ENCODE results near the gene FNDC10. TPM values are rescaled to one million over a fixed set of nuclear protein-coding genes. Genes with fewer than 3 reads are reported as not detected.
A peak's percentile ranks its signal among the peaks of the same experiment; 100 is the strongest.
"Not testable (repeated sequence)": the region's sequence is repeated elsewhere in the genome, so short reads cannot be mapped to it uniquely, and the experiment has no call there.

Gene FNDC10
- total RNA-seq: 8.0 and 9.2 TPM in 2 replicates

DNA sequence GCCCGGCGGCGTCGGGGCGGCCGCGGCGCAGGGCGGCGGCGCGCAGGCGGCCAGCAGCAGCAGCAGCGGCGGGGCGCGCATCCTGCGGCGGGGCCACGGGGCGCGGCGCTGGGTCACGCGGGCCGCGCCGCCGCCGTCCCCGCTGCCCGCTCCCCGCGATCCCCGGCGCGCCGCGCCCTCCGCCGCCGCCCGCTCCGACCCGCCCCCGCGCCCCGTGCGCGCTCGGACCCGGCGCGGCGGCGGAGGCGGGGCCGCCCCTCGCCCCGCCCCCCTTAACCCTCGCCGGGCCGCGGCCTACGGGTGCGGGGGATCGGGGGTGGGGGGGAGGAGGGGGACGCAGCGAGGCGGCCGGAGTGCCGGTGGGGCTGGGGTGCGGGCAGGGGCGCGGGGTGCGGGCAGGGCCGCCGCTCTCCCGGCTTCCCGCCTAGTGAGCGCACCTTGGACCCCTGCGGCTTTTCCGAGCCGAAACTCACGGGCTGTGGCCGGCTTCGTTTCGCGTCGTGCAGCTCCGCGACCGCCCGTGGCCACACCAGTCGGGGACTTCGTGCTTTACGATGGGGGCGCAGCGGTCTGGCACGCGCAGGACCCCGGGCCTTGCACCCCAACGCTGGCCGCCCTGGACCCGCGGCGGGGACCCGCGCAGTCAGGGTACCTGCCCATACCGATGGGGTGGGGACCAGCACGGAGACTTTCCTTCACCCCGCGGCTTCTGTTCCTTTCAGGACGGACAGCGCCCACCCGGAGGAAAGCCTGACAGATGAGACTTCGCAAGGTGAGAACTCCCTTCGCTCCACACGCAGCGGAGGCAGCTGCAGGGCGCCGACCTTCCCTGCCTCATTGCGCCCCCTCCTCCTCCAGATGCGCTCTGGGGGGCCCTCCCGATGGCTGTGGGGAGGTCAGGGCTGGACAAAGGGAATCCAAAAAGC lies at the start of gene FNDC10:
Gene FNDC10, minus strand, starts transcription at position 201 of the 926 bp plus-strand sequence. Its CDS starts 120 bp downstream, at position 81.
- DNase-seq (ENCODE audit: low read depth): no peak
- TF ChIP-seq, protein P1, sequence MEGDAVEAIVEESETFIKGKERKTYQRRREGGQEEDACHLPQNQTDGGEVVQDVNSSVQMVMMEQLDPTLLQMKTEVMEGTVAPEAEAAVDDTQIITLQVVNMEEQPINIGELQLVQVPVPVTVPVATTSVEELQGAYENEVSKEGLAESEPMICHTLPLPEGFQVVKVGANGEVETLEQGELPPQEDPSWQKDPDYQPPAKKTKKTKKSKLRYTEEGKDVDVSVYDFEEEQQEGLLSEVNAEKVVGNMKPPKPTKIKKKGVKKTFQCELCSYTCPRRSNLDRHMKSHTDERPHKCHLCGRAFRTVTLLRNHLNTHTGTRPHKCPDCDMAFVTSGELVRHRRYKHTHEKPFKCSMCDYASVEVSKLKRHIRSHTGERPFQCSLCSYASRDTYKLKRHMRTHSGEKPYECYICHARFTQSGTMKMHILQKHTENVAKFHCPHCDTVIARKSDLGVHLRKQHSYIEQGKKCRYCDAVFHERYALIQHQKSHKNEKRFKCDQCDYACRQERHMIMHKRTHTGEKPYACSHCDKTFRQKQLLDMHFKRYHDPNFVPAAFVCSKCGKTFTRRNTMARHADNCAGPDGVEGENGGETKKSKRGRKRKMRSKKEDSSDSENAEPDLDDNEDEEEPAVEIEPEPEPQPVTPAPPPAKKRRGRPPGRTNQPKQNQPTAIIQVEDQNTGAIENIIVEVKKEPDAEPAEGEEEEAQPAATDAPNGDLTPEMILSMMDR (IDR thresholded peaks at IDR 0.05; ENCODE audit: insufficient read depth, low read length, poor library complexity, severe bottlenecking): no peak
- H3K36me3 ChIP-seq (ENCODE audit: control insufficient read depth, insufficient read depth, low read length): no peaks in the 10 kb centered on the region
- peak within 1 kb of the TSS; percentile 35 for H3K4me3 ChIP-seq (ENCODE audit: low read depth, low read length)
- peaks cover 58% of the 10 kb centered on the region for H3K27me3 ChIP-seq (ENCODE audit: control insufficient read depth, insufficient read depth, low read length)

DNA sequence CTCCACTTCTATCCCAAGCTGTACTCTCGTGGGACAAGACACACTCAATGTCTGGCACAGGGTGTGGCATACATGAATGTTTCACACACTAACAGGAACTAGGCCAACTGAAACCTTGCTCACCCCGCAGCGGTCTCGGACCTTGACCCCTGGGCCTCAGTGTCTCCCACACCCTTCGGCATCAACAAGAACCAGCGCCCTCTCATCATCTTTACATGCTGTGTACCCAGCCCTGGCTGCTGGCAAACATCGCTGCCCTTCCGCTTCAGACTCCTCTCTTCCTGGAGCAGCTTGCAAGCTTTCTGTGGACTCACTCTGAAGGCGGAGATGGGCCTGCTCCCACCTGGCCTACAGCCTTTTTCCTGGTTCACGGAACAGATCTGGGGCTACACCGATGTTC lies 48.3 kb upstream of the FNDC10 start:
- not testable (repeated sequence) for DNase-seq (ENCODE audit: low read depth); H3K4me3 ChIP-seq (ENCODE audit: low read depth, low read length); H3K27me3 ChIP-seq (ENCODE audit: control insufficient read depth, insufficient read depth, low read length); H3K36me3 ChIP-seq (ENCODE audit: control insufficient read depth, insufficient read depth, low read length)

DNA sequence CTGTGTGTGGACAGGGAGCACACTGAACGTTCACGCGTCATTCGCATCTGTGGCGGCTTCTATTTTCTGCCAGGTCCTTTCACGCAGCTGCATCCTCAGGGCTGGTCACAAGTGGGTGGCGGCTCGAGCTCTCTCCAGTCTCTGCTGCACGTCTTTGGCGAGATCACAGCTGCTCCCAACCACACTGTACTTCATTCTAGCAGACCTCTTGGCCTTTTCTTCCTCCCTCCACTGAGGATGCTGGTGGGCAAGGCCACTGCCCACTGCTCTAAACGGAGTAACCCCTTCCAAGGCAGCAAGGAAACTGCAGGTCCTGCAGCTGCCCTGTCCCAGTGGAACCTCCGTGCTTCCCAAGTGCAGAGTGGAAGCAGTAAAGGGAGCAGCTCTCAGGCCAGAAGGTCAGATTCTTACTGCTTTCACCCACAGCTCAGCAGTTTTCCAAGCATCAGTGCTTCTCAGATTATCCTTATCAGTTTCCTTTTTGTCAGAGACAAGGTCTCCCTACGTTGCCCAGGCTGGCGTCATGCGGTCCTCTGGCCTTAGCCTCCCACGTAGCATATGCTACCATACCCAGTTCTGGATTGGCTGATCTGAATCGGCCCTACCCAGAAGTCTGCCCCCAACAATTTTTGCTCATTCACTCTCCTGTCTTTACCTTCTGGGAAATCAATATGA lies 47.8 kb upstream of the FNDC10 start:
- DNase-seq (ENCODE audit: low read depth); H3K27me3 ChIP-seq (ENCODE audit: control insufficient read depth, insufficient read depth, low read length); H3K36me3 ChIP-seq (ENCODE audit: control insufficient read depth, insufficient read depth, low read length); H3K4me3 ChIP-seq (ENCODE audit: low read depth, low read length): not testable (repeated sequence)

DNA sequence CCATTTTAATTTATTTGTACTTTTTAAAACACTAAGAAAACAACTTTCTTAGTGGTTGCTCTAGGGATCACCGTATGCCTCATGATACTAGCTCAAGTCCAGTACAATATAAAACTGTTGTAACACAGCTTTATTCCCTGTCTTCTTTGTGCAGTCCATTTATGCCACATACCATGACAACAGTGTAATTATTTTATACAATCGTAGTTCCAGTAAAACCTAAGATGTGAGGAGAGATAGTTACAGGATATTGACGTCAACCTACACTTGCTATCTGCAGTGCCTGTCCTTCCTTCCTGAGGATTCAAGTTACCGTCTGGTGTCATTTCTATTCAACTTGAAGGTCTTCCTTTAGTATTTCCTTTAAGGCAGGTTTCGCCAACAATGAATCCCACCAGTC lies 46.4 kb upstream of the FNDC10 start:
- not testable (repeated sequence) for DNase-seq (ENCODE audit: low read depth); H3K27me3 ChIP-seq (ENCODE audit: control insufficient read depth, insufficient read depth, low read length); H3K4me3 ChIP-seq (ENCODE audit: low read depth, low read length); H3K36me3 ChIP-seq (ENCODE audit: control insufficient read depth, insufficient read depth, low read length)

DNA sequence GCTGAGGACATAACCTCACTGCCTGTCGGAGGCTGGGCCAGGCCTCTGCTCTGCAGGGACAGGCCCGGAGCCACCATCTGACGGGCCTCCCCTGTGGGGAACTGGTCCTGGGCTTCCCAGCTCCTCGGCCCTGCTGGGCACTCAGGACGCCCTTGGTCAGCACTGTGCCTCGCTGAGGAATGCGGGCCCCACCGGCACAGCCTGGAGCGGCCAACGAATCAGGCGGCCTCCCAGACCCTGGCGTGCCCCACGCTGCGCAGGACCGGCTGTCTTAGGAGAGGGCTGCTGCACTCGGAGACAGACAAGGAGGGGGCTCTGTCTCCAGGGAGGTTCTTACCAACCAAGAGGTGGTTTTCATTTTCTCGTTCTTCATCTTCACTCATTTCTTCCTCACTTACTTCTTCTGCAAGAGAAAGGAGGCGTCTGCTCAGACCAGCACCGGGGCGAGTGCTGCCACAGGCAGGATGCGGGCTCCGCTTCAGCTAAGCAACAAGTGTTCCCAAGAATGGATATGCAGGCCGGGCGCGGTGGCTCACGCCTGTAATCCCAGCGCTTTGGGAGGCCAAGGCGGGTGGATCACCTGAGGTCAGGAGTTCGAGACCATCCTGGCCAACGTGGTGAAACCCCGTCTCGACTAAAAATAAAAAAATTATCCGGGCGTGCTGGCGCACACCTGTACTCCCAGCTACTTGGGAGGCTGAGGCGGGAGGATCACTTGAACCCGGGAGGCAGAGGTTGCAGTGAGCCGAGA lies 41.0 kb upstream of the FNDC10 start:
- not testable (repeated sequence) for DNase-seq (ENCODE audit: low read depth); H3K4me3 ChIP-seq (ENCODE audit: low read depth, low read length); H3K27me3 ChIP-seq (ENCODE audit: control insufficient read depth, insufficient read depth, low read length); H3K36me3 ChIP-seq (ENCODE audit: control insufficient read depth, insufficient read depth, low read length)

DNA sequence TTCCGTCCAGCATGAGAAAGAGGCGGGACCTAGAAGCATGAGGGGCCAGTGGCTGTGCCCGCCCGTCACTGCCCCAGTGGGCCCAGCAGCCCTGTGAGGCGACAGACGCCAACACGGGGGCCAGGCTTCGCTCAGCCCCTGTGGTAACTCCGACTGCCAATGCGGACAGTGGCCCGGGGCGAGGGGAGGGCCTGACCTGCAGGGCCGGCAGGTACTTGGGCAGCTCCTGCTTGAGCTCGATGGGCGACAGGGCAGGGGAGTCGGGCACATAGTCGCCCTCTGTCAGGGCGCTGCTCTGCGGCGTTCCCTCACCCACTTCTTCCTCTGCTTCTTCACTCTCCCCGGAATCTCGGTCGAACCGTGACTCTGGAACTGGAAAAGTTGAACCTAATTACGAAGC lies 40.1 kb upstream of the FNDC10 start:
- not testable (repeated sequence) for DNase-seq (ENCODE audit: low read depth); H3K27me3 ChIP-seq (ENCODE audit: control insufficient read depth, insufficient read depth, low read length); H3K4me3 ChIP-seq (ENCODE audit: low read depth, low read length); H3K36me3 ChIP-seq (ENCODE audit: control insufficient read depth, insufficient read depth, low read length)

DNA sequence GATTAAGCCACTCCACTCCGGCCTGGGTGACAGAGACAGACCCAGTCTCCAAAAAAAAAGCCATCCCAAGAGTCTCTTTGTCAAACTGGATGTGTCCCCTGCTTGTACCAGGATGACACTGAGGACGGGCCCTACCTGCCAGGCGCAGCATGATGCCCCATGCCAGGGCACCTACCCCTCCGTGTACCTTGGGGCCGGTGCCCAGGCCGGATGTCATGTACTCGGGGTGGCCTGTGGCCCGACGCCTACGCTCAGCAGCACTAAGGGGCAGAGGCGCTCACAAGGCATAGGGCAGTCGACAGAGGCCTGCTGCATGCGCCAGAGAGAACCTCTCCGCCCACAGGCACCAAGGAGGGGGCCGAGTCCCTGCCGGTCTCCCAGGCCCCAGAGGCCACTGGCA lies 39.4 kb upstream of the FNDC10 start:
- not testable (repeated sequence) for DNase-seq (ENCODE audit: low read depth)

DNA sequence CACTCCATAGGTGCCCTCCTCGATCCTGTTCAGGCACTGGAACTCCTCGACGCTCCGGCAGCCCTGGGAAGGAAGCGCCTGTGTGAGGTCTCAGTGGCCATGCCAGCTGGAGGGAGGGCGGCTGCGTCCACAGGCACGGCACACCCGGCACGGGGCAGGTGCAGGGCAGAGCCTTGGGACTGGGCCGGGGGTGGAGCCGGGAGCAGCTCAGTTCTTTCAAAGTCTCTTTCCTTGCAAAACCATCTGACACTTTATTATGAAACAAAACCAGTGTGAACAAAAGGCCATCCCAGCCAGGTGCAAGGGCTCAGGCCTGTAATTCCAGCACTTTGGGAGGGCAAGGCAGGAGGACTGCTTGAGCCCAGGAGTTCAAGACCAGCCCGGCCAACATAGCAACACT lies 38.6 kb upstream of the FNDC10 start:
- H3K36me3 ChIP-seq (ENCODE audit: control insufficient read depth, insufficient read depth, low read length); H3K4me3 ChIP-seq (ENCODE audit: low read depth, low read length); DNase-seq (ENCODE audit: low read depth); H3K27me3 ChIP-seq (ENCODE audit: control insufficient read depth, insufficient read depth, low read length): not testable (repeated sequence)

More for the DNA sequence above, 39.4 kb upstream of the FNDC10 start:
- not testable (repeated sequence) for H3K4me3 ChIP-seq (ENCODE audit: low read depth, low read length); H3K27me3 ChIP-seq (ENCODE audit: control insufficient read depth, insufficient read depth, low read length); H3K36me3 ChIP-seq (ENCODE audit: control insufficient read depth, insufficient read depth, low read length)

DNA sequence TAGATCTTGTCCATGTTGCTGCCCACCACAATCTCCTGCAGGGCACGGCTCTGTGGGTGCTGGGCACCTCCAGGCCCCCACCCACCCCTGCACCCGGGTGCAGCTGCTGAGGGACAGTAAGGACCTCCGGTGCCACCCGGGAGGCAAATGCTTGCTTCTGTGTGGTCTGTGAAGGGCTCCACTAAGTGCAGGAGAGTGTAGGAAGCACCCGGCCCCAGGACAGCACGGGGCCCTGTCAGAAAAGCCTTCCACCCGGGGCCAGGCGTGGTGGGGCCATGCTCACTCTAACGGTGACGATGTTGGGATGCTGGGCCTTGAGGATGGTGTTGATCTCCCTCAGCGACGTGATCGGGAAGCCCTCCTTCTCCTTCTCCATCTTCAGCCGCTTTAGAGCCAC lies 37.5 kb upstream of the FNDC10 start:
- H3K36me3 ChIP-seq (ENCODE audit: control insufficient read depth, insufficient read depth, low read length); H3K27me3 ChIP-seq (ENCODE audit: control insufficient read depth, insufficient read depth, low read length); H3K4me3 ChIP-seq (ENCODE audit: low read depth, low read length); DNase-seq (ENCODE audit: low read depth): not testable (repeated sequence)

DNA sequence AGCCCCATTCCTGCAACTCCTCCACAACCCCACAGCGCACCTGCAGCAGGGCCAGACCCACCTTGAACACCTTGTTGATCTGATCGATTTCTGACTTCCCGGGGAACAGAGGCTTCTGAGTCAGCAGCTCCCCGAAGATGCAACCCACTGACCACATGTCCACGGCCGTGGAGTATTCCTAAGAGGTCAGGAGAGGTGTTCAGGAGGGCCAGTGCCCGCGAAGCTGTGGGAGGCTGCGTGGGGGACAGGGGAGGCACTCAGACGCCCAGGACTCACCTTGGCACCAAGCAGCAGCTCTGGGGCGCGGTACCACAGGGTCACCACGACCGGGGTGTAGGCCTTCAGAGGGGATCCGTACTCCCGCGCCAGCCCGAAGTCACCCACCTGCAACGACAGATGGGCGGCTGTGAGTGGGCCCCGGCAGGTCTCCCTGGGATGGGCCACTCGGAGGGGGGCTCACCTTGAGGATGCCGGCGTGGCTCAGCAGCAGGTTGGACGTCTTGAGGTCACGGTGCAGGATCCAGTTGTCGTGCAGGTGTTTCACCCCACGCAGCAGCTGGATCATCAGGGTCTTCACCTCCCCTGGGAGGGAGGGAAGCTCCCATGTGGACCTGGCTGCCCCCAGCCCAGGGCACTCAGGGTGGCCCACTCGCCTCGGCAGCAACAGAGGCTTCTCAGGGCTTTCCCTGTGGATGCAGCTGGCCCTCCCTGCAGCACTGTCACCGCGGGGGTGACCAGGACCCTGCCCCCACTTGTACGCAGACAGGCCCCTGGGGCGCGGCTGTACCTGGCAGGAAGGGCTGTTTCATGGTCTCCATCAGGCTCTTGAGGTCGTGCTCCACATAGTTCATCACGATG lies 36.9 kb upstream of the FNDC10 start:
- not testable (repeated sequence) for H3K27me3 ChIP-seq (ENCODE audit: control insufficient read depth, insufficient read depth, low read length); DNase-seq (ENCODE audit: low read depth); H3K4me3 ChIP-seq (ENCODE audit: low read depth, low read length); H3K36me3 ChIP-seq (ENCODE audit: control insufficient read depth, insufficient read depth, low read length)

DNA sequence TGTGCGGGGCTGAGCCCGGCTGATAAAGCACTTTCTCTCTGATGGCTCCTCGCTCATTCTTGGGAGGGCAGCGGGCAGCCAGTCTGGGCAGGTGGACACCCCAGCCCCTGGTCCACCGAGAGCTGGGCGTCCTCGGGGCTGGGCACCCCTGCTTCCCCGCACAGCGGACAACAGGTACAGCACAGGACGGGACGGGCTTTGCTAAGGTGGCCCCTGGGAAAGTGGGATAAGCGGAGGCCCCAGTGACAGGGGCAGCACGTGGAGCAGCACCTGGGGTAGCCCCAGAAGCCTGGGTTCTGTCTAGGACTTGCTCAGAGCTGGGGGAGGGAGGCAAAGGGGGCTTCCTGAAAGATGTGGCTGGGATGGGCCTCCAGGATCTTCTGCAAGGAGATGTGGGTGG lies 34.7 kb upstream of the FNDC10 start:
- DNase-seq (ENCODE audit: low read depth); H3K36me3 ChIP-seq (ENCODE audit: control insufficient read depth, insufficient read depth, low read length): not testable (repeated sequence)

DNA sequence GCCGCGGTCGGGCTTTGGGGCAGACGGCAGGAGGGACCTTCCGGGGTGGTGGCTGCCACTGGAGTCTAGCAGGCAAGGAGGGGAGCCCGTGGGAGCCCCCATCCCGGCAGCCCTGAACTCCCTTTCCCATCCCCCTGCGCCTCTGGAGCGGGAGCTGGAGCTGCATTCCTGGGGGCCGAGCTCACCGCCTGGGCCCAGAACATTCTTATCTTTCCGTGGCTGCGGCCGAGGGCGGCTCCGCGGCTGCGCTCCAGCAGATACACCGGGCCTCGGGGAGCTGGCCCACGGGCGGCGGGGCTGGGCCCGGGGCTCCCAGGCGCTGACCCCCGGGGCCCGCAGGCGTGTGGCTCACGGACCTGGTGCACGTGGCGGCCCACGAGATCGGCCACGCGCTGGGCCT lies 33.5 kb upstream of the FNDC10 start:
- not testable (repeated sequence) for H3K36me3 ChIP-seq (ENCODE audit: control insufficient read depth, insufficient read depth, low read length)

More for the DNA sequence above, 34.7 kb upstream of the FNDC10 start:
- not testable (repeated sequence) for H3K4me3 ChIP-seq (ENCODE audit: low read depth, low read length)
- peaks cover 26% of the 10 kb centered on the region for H3K27me3 ChIP-seq (ENCODE audit: control insufficient read depth, insufficient read depth, low read length)

More for the DNA sequence above, 33.5 kb upstream of the FNDC10 start:
- H3K4me3 ChIP-seq (ENCODE audit: low read depth, low read length); DNase-seq (ENCODE audit: low read depth): not testable (repeated sequence)
- H3K27me3 ChIP-seq (ENCODE audit: control insufficient read depth, insufficient read depth, low read length): peaks cover 28% of the 10 kb centered on the region
